ENCODE results near the gene PSAP.

DNA sequence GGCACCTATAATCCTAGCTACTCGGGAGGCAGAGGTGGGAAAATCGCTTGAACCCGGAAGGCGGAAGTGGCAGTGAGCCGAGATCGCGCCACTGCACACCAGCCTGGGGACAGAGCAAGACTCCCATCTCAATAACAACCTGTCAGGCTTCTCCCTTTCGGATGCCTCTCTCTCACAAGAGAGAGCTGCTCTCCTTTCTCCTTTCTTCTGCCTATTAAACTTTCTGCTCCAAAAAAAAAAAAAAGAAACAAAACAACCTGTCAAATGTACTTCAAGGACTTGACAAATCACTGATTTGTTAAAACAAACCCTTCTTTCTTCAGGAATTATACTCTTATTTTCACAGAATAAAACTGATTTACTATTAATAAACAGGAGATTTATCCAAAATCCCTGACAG, 3.6 kb downstream of the PSAP start:
- TF ChIP-seq, protein P1, sequence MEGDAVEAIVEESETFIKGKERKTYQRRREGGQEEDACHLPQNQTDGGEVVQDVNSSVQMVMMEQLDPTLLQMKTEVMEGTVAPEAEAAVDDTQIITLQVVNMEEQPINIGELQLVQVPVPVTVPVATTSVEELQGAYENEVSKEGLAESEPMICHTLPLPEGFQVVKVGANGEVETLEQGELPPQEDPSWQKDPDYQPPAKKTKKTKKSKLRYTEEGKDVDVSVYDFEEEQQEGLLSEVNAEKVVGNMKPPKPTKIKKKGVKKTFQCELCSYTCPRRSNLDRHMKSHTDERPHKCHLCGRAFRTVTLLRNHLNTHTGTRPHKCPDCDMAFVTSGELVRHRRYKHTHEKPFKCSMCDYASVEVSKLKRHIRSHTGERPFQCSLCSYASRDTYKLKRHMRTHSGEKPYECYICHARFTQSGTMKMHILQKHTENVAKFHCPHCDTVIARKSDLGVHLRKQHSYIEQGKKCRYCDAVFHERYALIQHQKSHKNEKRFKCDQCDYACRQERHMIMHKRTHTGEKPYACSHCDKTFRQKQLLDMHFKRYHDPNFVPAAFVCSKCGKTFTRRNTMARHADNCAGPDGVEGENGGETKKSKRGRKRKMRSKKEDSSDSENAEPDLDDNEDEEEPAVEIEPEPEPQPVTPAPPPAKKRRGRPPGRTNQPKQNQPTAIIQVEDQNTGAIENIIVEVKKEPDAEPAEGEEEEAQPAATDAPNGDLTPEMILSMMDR (IDR thresholded peaks at IDR 0.05; ENCODE audit: low read depth, low read length) = no peak
- no peak for TF ChIP-seq EZH2phosphoT487 (IDR thresholded peaks at IDR 0.05; ENCODE audit: low read depth)

Data from OCI-LY3 (cell line).